GM12878 (cell line): ENCODE measurements around the gene HSPA1B. TPM values are rescaled to one million over a fixed set of nuclear protein-coding genes. Genes with fewer than 3 reads are reported as not detected.

Source experiments
- ATAC-seq: fragments of 200-7000 bp; cut with Tn5 transposase; 3 replicates; pipeline ENCODE4 v1.9.1; 2020; ENCODE audit warnings: mild to moderate bottlenecking, moderate library complexity
- BruUV-seq: library from RNA; stranded (reverse); fragments of 400-500 nt; replicated peaks from 2 replicates; lab custom pipeline; 2021; lab: Mats Ljungman, UMichigan
- CTCF ChIA-PET: fragments of 300-600 bp; sonication (Branson Sonifier 250); formaldehyde crosslinking; extraction: SDS; loops from one replicate; lab custom pipeline; 2021; ENCODE audit warnings: inconsistent platforms; lab: Yijun Ruan, JAX
- POLR2A ChIA-PET: fragments of 350-600 bp; formaldehyde crosslinking; extraction: SDS; loops from one replicate; lab custom pipeline; 2021; ENCODE audit warnings: inconsistent platforms; lab: Charles Lee
- RAD21 ChIA-PET: fragments of 300-600 bp; sonication (Branson Sonifier 250); formaldehyde crosslinking; loops from one replicate; lab custom pipeline; 2023; ENCODE audit warnings: antibody characterized with exemption; ENCODE audit not compliant: unreplicated experiment; lab: Charles Lee
- SMC1A ChIA-PET: fragments of 300-600 bp; sonication (Branson Sonifier 250); formaldehyde crosslinking; loops from one replicate; lab custom pipeline; 2023; ENCODE audit not compliant: unreplicated experiment, uncharacterized antibody; lab: Charles Lee
- DNase-seq: peaks from one replicate; pipeline ENCODE4 v3.0.0-alpha.2; 2011; ENCODE audit warnings: low read depth, low spot score
- FAIRE-seq: peaks from 3 replicates; lab custom pipeline; 2011; peaks lifted over from hg19 to GRCh38; lab: Jason Lieb, UNC
- H2AFZ ChIP-seq: 2 replicates; pipeline ENCODE4 v1.6.0; 2011; ENCODE audit warnings: low read depth, low read length, control low read depth; ENCODE audit not compliant: control insufficient read depth
- H3K27ac ChIP-seq: 2 replicates; pipeline ENCODE4 v1.5.1; 2011; ENCODE audit warnings: control low read depth; ENCODE audit not compliant: control insufficient read depth, insufficient read depth
- H3K27me3 ChIP-seq, 2 experiments: replicated peaks in 1 of 2; 2 replicates each; pipeline versions ENCODE4 v1.6.0 to v1.6.1; 2011; ENCODE audit warnings: low read length in 1 of 2; ENCODE audit not compliant: control insufficient read depth in 2 of 2, insufficient read depth in 2 of 2
- H3K36me3 ChIP-seq, 2 experiments: 2 replicates each; pipeline ENCODE4 v1.5.1; 2011; ENCODE audit warnings: low read length in 1 of 2; ENCODE audit not compliant: control insufficient read depth in 2 of 2, insufficient read depth in 2 of 2
- H3K4me1 ChIP-seq: 2 replicates; pipeline ENCODE4 v1.6.1; 2011; ENCODE audit warnings: mild to moderate bottlenecking, low read length, moderate library complexity, mixed read lengths; ENCODE audit not compliant: control insufficient read depth, insufficient read depth
- H3K4me2 ChIP-seq: 2 replicates; pipeline ENCODE4 v1.6.0; 2011; ENCODE audit warnings: control low read depth; ENCODE audit not compliant: control insufficient read depth, insufficient read depth
- H3K4me3 ChIP-seq: fragments of 200-600 bp; sonication (generic); 2 replicates; pipeline ENCODE4 v1.5.1; 2016
- H3K79me2 ChIP-seq: 2 replicates; pipeline ENCODE4 v1.6.0; 2011; ENCODE audit warnings: low read length; ENCODE audit not compliant: control insufficient read depth, insufficient read depth
- H3K9ac ChIP-seq: 2 replicates; pipeline ENCODE4 v1.8.0; 2011; ENCODE audit warnings: low read length, control low read depth, mixed read lengths; ENCODE audit not compliant: control insufficient read depth, insufficient read depth
- H3K9me3 ChIP-seq: replicated peaks from 3 replicates; pipeline ENCODE4 v1.5.1; 2011; ENCODE audit warnings: mild to moderate bottlenecking, low read length; ENCODE audit not compliant: control insufficient read depth, insufficient read depth
- H4K20me1 ChIP-seq: 2 replicates; pipeline ENCODE4 v1.6.0; 2011; ENCODE audit not compliant: control insufficient read depth, insufficient read depth
- CBX3 ChIP-seq: fragments of 200-600 bp; sonication (generic); IDR thresholded peaks from 2 replicates; pipeline ENCODE4 v1.6.1; 2016; ENCODE audit warnings: low read depth, borderline replicate concordance
- CHD2 ChIP-seq: IDR thresholded peaks from 2 replicates; pipeline ENCODE4 v1.6.1; 2011; ENCODE audit warnings: low read depth, low read length, improper control_type of control experiment, borderline replicate concordance
- CHD4 ChIP-seq: fragments of 200-600 bp; sonication (generic); IDR thresholded peaks from 2 replicates; pipeline ENCODE4 v1.6.1; 2016; ENCODE audit warnings: mild to moderate bottlenecking
- E2F4 ChIP-seq: IDR thresholded peaks from 2 replicates; pipeline ENCODE4 v1.6.1; 2012; ENCODE audit warnings: low read depth, low read length, improper control_type of control experiment
- EP300 ChIP-seq, 2 experiments: fragments of 150-350 bp in 1 of 2; IDR thresholded peaks; 2 replicates each; pipeline ENCODE4 v1.6.1; 2011 to 2012; ENCODE audit warnings: low read depth in 2 of 2, low read length in 2 of 2, borderline replicate concordance in 1 of 2, improper control_type of control experiment in 1 of 2, inconsistent platforms in 1 of 2; ENCODE audit not compliant: control insufficient read depth in 1 of 2
- ETV6 ChIP-seq, 2 experiments: fragments of 450-650 bp in 1 of 2; IDR thresholded peaks in 1 of 2; conservative IDR thresholded peaks in 1 of 2; 2 replicates each; pipeline ENCODE4 v1.6.1; 2014; ENCODE audit warnings: antibody characterized with exemption in 1 of 2, borderline replicate concordance in 1 of 2, low read depth in 1 of 2, mild to moderate bottlenecking in 1 of 2, moderate library complexity in 1 of 2
- FOXK2 ChIP-seq: fragments of 450-650 bp; IDR thresholded peaks from 2 replicates; pipeline ENCODE4 v1.6.1; 2017; ENCODE audit warnings: mild to moderate bottlenecking, moderate library complexity
- FOXM1 ChIP-seq: IDR thresholded peaks from 2 replicates; pipeline ENCODE4 v1.6.1; 2012; ENCODE audit warnings: low read depth, mild to moderate bottlenecking, inconsistent platforms, low read length, moderate library complexity
- IRF5 ChIP-seq: fragments of 450-650 bp; IDR thresholded peaks from 2 replicates; pipeline ENCODE4 v1.6.1; 2017; ENCODE audit warnings: borderline replicate concordance
- NFXL1 ChIP-seq: fragments of 450-650 bp; IDR thresholded peaks from 2 replicates; pipeline ENCODE4 v1.6.1; 2017; ENCODE audit warnings: antibody characterized with exemption, mild to moderate bottlenecking, borderline replicate concordance
- STAT1 ChIP-seq: fragments of 450-650 bp; conservative IDR thresholded peaks from 2 replicates; pipeline ENCODE4 v1.6.1; 2014; ENCODE audit warnings: antibody characterized with exemption, mild to moderate bottlenecking
- STAT3 ChIP-seq: IDR thresholded peaks from 2 replicates; pipeline ENCODE4 v1.6.1; 2011; ENCODE audit warnings: low read depth, low read length, improper control_type of control experiment
- WGBS: methylation state at CpG from one replicate; pipeline ENCODE4 v1.1.6; 2016; ENCODE audit warnings: low lambda C conversion rate; ENCODE audit not compliant: insufficient replicate concordance, insufficient coverage; ENCODE audit errors: missing lambda C conversion rate; 5-methylcytosine and 5-hydroxymethylcytosine counted together
- in situ Hi-C: fragments of 300-500 bp; cut with MboI; formaldehyde crosslinking; loops from 9 replicates; pipeline ENCODE4 v1.14.3; 2018; ENCODE audit warnings: mixed read lengths
- intact Hi-C: fragments of 100-400 bp; cut with micrococcal nuclease; formaldehyde crosslinking; loops from one replicate; pipeline ENCODE4 v1.14.2; 2022; ENCODE audit not compliant: unreplicated experiment
- polyA plus RNA-seq, 11 experiments: library from polyadenylated mRNA; depleted of rRNA in 4 of 11; unstranded in 6 of 11; stranded (reverse) in 5 of 11; fragments of >200 nt; fragmentation: Nextera tagmentation in 4 of 11; fragmentation: Illumina TruSeq in 1 of 11; extraction: Ambion mirVana in 4 of 11; extraction: Trizol in 1 of 11; gene quantifications; 1 replicate in 1 of 11; 2 replicates in 10 of 11; pipeline versions ENCODE4 v1.2.1 to v1.2.3, GENCODE V29; 2011 to 2016; ENCODE audit warnings: inconsistent platforms in 2 of 11, missing spikeins in 2 of 11, low read depth in 1 of 11
- total RNA-seq, 4 experiments: library from RNA; depleted of rRNA in 3 of 4; stranded (reverse); fragments of >200 nt in 3 of 4; fragmentation: Illumina TruSeq in 1 of 4; extraction: Trizol in 1 of 4; gene quantifications; 2 replicates each; pipeline versions ENCODE4 v1.2.1 to v1.2.3, GENCODE V29; 2013 to 2021

Gene HSPA1B
- total and polyA plus RNA-seq, 10 of the 15 experiments (the other 5 are each of a cell fraction or from before 2014, with no cell fraction given): 0.11 to 40.5 (median 12.8) TPM

GRCh38 chr6:31874836-31875572 lies 47.5 kb downstream of the HSPA1B start:
- H3K4me1 ChIP-seq: no peaks in the 10 kb centered on the region
- H3K9me3 ChIP-seq: no peaks in the 10 kb centered on the region
- no peaks in the 10 kb centered on the region for H3K79me2 ChIP-seq
- peaks cover 0 to 5% of the 10 kb centered on the region in 2 experiments; a peak in 2 of 4 replicates for H3K36me3 ChIP-seq
- ChIA-PET RAD21 (no interaction called here), SMC1A (interaction anchor here (1.4 to 1.9 kb wide), 3 partner anchors 12 to 29 kb away, joined by 3 to 5 read pairs (median 3); partner anchors contain the start of gene NEU1), CTCF (interaction anchor here (1.0 to 2.7 kb wide), 5 partner anchors 8 to 23 kb away, joined by 3 to 8 read pairs (median 5); no protein-coding TSS in a partner anchor), POLR2A (no interaction called here)
- FAIRE-seq (peak; percentile 23), DNase-seq (no peak), ATAC-seq (no peak; the same call in 2 of the 3 replicates)
- WGBS: 27% methylated on average over 5 of the region's 5 CpGs
- TF ChIP-seq EP300 (IDR thresholded peaks at IDR 0.05; ENCODE audit: borderline replicate concordance in 1 of 2, control insufficient read depth in 1 of 2, low read depth in 2 of 2, low read length in 2 of 2) (no peak), STAT3 (no peak), E2F4 (no peak), ETV6 (conservative IDR thresholded peaks at IDR 0.05 in 1 of 2, IDR thresholded peaks at IDR 0.05 in 1 of 2; ENCODE audit: borderline replicate concordance in 1 of 2, low read depth in 1 of 2) (no peak), CBX3 (no peak), CHD2 (no peak), FOXK2 (no peak), CHD4 (no peak), NFXL1 (no peak), IRF5 (no peak), FOXM1 (no peak), STAT1 (no peak)
- in situ Hi-C loops: no loop called here
- H3K27ac ChIP-seq: no peak overlapping the region
- BruUV-seq: no TSS peak
- H3K27me3 ChIP-seq: no peaks in the 10 kb centered on the region
- intact Hi-C loops: no loop called here
- H4K20me1 ChIP-seq: no peaks in the 10 kb centered on the region
- no peak overlapping the region for H2AFZ ChIP-seq
- H3K4me2 ChIP-seq: no peak overlapping the region
- no peak overlapping the region for H3K4me3 ChIP-seq
- H3K9ac ChIP-seq: no peak overlapping the region
